22Rv1 (cell line): ENCODE measurements around the gene THSD4.

ENCODE experiments used
- ZFX ChIP-seq: fragments of 450-650 bp; IDR thresholded peaks from 2 replicates; pipeline ENCODE4 v1.6.1; 2017; ENCODE audit warnings: antibody characterized with exemption, borderline replicate concordance
- TF ChIP-seq, protein P1 (sequence below): fragments of 450-650 bp; IDR thresholded peaks from 2 replicates; pipeline ENCODE4 v1.5.1; 2017; ENCODE audit warnings: mild to moderate bottlenecking

DNA sequence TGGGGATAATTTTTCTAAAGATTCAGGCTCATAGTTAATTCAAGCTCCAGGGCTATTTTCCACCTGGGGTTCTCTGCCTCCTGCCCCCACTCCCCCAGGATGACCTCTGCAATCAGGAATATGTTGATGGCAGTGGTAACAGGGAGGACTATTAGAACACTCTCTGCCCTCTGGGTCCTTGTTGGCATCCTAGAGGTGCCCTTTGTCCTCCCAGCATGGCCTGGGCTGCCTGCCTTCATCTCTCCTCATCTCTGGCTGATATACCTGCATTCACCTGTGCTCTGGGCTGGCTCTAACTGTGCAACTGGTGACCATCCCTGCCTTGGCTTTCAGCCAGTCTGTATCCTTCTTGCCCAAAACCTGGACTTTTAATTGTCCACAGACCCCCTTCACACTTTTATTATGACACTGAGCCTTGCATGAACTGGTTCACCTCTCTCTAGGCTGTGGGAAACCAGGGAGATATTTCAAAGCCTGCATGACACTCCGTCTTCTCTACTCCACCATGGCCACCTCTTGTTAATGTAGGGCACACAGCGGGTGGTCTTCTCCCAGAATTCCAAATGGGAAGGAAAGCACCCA is 199.8 kb downstream of the THSD4 start:
- TF ChIP-seq, protein P1, sequence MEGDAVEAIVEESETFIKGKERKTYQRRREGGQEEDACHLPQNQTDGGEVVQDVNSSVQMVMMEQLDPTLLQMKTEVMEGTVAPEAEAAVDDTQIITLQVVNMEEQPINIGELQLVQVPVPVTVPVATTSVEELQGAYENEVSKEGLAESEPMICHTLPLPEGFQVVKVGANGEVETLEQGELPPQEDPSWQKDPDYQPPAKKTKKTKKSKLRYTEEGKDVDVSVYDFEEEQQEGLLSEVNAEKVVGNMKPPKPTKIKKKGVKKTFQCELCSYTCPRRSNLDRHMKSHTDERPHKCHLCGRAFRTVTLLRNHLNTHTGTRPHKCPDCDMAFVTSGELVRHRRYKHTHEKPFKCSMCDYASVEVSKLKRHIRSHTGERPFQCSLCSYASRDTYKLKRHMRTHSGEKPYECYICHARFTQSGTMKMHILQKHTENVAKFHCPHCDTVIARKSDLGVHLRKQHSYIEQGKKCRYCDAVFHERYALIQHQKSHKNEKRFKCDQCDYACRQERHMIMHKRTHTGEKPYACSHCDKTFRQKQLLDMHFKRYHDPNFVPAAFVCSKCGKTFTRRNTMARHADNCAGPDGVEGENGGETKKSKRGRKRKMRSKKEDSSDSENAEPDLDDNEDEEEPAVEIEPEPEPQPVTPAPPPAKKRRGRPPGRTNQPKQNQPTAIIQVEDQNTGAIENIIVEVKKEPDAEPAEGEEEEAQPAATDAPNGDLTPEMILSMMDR, result no peak
- TF ChIP-seq ZFX, result no peak
